GM13977 (cell line): Measurements from ENCODE around the gene PINLYP.
"Not testable (repeated sequence)": the region's sequence is repeated elsewhere in the genome, so short reads cannot be mapped to it uniquely, and the experiment has no call there.

Experiments
- DNase-seq: peaks from one replicate; pipeline ENCODE4 v3.0.0; 2012; ENCODE audit warnings: low spot score
- in situ Hi-C: fragments of 300-500 bp; cut with MboI; formaldehyde crosslinking; loops from one replicate; pipeline ENCODE4 v1.12.0; 2022; ENCODE audit warnings: low sequenced_read_pairs, low pct_unique_long_range_greater_than_20kb, mixed read lengths, inconsistent platforms; ENCODE audit not compliant: unreplicated experiment
- TF ChIP-seq, protein P1 (sequence below): IDR thresholded peaks from 2 replicates; pipeline ENCODE4 v1.5.1; 2012; ENCODE audit warnings: mild to moderate bottlenecking, control low read depth; ENCODE audit not compliant: insufficient read depth; ENCODE audit errors: extremely low read depth, missing control alignments

The PINLYP gene

DNA sequence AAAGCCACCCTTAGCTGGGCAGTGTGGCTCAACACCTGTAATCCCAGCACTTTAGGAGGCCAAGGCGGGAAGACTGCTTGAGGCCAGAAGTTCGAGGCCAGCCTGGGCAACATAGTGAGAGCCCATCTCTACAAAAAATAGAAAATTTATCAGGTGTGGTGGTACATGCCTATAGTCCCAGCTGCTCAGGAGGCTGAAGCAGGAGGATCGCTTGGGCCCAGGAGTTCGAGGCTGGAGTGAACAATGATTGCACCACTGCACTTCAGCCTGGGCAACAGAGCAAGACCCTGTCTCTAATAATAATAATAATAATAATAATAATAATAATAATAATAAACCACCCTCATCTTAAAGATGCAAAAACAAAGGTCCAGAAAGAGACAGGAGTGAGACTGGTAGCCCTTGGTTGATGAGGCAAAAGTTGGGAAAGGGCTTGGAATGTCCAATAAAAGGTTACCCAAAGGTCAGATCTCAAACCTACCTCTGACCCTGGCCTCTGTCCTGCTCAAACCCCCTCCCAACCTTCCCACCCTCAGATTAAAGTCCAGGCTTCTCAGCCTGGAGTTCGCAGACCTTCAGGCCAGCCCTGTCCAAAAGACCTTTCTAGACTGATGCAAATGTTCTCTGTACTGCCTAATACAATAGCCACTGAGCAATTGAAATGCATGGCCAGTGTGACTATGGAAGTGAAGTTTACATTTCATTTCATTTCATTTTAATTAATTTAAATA lies 33.5 kb upstream of the PINLYP start:
- DNase-seq, result no peak
- in situ Hi-C loops, result no loop called here
- TF ChIP-seq, protein P1, sequence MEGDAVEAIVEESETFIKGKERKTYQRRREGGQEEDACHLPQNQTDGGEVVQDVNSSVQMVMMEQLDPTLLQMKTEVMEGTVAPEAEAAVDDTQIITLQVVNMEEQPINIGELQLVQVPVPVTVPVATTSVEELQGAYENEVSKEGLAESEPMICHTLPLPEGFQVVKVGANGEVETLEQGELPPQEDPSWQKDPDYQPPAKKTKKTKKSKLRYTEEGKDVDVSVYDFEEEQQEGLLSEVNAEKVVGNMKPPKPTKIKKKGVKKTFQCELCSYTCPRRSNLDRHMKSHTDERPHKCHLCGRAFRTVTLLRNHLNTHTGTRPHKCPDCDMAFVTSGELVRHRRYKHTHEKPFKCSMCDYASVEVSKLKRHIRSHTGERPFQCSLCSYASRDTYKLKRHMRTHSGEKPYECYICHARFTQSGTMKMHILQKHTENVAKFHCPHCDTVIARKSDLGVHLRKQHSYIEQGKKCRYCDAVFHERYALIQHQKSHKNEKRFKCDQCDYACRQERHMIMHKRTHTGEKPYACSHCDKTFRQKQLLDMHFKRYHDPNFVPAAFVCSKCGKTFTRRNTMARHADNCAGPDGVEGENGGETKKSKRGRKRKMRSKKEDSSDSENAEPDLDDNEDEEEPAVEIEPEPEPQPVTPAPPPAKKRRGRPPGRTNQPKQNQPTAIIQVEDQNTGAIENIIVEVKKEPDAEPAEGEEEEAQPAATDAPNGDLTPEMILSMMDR, result no peak

DNA sequence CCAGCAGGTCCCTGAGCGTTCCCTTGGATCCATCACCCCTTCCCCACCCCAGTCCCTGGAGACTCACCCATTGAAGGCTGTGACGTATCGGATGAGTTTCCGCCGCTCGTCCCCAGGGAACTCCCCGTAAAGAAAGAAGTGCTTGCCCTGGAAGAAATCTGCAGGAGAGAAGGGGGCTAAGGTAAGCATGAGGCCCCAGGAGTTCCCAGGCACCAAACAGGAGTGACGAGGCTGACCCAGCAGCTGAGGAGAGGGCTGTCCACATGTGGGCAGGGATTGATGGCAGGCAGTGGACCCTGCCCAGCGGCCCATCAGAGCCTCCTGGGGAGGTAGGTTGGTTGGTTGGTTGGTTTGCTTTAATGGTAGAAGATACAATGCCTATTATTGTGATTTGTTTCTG lies 31.5 kb upstream of the PINLYP start:
- in situ Hi-C loops, result no loop called here
- DNase-seq, result no peak
- TF ChIP-seq, protein P1, result no peak

DNA sequence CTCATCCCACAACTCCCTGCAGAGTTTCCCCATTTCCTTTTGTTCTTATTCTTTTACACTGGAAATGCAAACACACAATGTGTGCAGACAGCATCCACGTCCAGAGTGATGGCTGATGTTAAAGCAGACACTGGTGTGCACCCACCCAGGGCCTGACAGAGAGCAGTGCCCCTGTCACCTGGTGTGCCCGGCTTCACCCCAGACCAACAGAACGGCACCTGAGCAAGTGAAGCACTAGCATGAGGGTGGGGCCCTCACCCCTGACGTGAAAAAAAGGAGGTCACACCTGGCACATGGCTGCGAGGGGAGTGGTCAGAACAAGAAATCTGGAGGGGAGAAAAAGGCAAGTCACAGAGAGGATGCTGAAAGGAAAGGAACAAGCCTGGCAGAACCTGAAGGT lies 30.3 kb upstream of the PINLYP start:
- no peak for DNase-seq
- TF ChIP-seq, protein P1, result no peak
- in situ Hi-C loops, result no loop called here

DNA sequence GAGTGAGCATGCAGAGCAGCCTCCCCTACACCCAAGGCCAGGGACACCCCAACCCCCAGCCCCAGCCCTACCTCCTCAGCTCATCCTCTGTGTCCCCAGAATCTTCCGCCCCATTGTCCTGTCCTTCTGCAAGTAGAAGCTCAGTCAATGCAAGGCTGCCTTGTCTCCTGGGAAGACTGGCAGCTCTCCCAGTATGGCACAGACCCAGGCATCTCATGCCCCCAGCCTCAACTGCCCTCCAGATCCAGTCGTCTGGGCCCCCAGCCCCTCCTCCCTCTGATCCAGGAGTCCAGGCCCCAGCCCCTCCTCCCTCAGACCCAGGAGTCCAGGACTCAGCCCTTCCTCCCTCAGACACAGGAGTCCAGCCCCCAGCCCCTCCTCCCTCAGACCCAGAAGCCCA lies 29.6 kb upstream of the PINLYP start:
- no peak for DNase-seq
- in situ Hi-C loops, result no loop called here
- TF ChIP-seq, protein P1, result no peak

DNA sequence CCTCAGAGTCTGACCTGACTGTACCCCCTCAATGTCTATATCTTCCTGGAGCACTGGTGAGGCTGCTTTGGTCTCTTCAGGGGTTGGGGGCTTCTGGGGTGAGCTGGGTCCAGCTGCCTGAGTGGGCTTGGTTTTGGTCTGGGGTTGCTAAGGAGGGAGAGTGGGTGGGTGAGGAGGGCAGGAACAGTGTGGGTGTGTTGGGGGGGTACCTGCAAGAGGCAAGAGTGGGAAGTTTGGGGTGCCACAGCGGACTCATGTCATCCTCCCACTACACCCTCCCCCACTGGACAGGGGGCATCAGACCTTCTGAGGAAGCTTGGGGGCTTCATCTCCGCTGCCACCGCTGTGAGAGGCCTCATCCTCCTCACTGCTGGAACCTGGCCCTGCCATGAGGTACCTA lies 29.0 kb upstream of the PINLYP start:
- DNase-seq, result no peak
- TF ChIP-seq, protein P1, result no peak
- in situ Hi-C loops, result no loop called here

DNA sequence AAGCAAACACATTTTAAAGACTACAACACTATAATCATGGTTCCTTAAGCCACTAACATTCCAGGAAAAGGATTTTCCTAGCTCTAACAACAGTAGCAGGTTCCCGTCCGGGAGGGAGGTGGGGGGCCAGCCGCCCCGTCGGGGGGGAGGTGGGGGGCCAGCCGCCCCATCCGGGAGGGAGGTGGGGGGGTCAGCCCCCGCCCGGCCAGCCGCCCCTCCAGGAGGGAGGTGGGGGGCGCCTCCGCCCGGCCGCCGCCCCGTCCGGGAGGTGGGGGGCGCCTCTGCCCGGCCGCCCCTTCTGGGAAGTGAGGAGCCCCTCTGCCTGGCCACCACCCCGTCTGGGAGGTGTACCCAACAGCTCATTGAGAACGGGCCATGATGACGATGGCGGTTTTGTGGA lies 27.7 kb upstream of the PINLYP start:
- in situ Hi-C loops, DNase-seq: not testable (repeated sequence)

DNA sequence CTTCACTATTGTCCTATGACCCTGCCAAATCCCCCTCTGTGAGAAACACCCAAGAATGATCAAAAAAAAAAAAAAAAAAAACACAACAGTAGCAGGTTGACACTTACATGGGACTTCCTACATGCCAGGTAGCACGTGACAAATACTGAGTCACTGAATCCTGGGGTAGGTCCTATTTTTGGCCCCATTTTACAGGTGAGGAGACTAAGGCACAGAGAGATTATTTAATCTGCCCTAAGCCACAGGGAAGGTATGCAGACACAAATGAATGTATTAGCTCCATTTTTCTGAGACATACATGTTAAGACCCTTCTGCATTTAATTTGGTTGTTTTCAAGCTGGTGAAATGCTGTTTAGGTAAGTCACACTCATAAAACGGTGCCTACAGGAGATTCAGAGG lies 26.9 kb upstream of the PINLYP start:
- TF ChIP-seq, protein P1, result no peak
- in situ Hi-C loops, result no loop called here
- no peak for DNase-seq
